ENCODE results near the gene KRTAP4-5.
"Not testable (repeated sequence)": the region's sequence is repeated elsewhere in the genome, so short reads cannot be mapped to it uniquely, and the experiment has no call there.

Gene KRTAP4-5

DNA sequence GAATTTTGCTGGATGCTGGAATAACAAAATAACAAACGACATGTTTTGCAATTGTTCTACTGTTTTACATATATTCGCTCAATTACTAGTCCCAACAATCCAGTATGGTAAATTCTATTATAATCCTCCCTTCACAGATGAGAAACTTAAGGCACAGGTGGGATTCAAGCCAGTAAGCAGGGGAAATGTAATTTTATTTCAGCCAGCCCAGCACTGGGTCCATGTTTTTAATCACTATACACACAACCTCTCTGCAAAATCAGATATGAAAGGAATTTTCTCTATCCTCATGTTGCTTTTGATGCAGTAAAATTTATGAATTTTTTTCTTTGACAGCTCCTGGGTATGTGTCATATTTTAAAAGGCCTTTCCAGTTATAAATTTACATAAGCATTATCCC is 4.4 kb downstream of the KRTAP4-5 start:
- no peak for DNase-seq (ENCODE audit: low spot score)
- TF ChIP-seq, protein P1, sequence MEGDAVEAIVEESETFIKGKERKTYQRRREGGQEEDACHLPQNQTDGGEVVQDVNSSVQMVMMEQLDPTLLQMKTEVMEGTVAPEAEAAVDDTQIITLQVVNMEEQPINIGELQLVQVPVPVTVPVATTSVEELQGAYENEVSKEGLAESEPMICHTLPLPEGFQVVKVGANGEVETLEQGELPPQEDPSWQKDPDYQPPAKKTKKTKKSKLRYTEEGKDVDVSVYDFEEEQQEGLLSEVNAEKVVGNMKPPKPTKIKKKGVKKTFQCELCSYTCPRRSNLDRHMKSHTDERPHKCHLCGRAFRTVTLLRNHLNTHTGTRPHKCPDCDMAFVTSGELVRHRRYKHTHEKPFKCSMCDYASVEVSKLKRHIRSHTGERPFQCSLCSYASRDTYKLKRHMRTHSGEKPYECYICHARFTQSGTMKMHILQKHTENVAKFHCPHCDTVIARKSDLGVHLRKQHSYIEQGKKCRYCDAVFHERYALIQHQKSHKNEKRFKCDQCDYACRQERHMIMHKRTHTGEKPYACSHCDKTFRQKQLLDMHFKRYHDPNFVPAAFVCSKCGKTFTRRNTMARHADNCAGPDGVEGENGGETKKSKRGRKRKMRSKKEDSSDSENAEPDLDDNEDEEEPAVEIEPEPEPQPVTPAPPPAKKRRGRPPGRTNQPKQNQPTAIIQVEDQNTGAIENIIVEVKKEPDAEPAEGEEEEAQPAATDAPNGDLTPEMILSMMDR (IDR thresholded peaks at IDR 0.05; ENCODE audit: extremely low read depth, missing control alignments) = no peak

DNA sequence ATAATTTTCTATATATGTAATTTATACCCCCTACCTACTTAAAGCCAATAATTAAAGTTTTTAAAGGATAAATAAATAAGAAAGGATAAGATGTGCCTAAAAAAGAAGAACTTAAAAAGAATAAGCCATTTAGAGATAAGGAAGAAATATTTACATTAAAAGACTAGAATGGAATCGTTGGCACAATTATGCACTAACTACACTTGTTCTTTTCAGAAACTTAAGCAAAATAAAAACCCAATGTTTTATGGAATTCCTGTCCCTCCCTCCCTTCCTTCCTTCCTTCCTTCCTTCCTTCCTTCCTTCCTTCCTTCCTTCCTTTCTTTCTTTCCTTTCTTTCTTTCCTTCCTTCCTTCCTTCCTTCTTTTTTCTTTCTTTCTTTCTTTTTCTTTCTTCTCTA is 4.8 kb downstream of the KRTAP4-5 start:
- DNase-seq (ENCODE audit: low spot score) = no peak
- TF ChIP-seq, protein P1 (IDR thresholded peaks at IDR 0.05; ENCODE audit: extremely low read depth, missing control alignments) = no peak

DNA sequence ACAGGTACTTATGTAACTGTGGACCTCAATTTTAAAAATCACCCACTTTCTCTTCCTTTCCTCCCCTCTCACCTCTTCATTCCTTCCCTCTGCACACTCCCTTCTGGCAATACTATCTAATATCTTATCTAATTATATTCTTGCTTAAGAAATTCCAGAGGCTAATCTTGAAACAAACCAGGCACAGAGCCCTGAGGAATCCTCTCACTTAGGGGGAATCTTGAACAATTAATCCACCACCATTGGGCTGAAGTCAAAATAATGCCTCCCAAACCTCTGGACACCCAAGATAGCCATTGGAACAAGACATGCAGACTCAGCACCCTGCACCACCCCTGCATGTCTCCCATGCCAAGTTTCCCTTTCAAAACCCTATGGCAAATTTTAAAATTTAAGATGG is 8.3 kb downstream of the KRTAP4-5 start:
- TF ChIP-seq, protein P1 (IDR thresholded peaks at IDR 0.05; ENCODE audit: extremely low read depth, missing control alignments) = no peak
- no peak for DNase-seq (ENCODE audit: low spot score)

DNA sequence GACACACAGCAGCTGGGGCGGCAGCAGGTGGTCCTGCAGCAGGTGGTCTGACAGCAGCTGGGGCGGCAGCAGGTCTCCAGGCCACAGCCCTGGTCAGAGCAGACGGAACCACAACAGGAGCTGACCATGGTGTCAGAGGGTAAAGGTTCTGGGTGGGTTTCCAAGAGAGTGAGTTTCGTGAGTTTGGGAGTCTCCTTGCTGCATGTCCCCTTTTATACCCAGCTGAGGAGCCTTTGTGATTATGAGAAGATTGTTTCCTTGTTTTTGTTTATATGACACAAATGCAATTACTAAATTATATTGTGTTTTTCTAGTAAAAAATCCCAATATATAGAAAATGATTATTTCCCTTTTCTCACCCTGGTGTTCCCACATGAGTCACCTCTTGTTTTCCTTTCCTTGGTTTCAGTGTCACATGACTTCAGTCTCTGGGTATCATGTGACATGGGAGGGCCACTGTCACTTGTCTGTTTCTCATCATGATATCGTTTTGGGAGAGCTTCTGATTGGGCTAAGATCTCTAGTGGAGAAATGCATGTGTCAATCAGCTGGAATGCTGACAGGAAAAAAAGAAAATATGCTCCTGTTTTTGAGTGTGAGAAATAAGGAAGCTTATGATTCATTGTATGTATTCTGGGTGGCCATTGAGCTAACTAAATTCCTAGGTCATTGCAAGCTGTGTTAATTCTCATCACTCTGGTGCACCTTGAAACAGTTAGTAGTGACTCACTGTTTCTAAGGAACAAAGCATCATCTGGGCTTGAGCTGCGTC is 9.1 kb downstream of the KRTAP4-5 start, which contains the start of gene KRTAP4-6:
Gene KRTAP4-6, minus strand, starts transcription at position 185 of the 772 bp plus-strand sequence. Its CDS starts 57 bp downstream, at position 128.
- TF ChIP-seq, protein P1 (IDR thresholded peaks at IDR 0.05; ENCODE audit: extremely low read depth, missing control alignments) = no peak

DNA sequence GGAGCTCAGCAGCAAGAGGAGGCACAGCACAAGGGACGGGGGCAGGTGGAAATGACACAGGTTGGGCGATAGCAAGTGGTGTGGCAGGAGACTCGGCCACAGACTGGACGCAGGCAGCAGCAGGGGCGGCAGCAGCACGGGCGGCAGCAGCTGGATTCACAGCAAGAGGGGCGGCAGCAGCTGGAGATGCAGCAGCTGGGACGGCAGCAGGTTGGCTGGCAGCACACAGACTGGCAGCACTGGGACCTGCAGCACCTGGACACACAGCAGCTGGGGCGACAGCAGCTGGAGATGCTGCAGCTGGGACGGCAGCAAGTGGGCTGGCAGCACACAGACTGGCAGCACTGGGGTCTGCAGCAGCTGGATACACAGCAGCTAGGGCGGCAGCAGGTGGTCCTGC is 9.8 kb downstream of the KRTAP4-5 start:
- DNase-seq (ENCODE audit: low spot score) = not testable (repeated sequence)

More for the DNA sequence above, 9.1 kb downstream of the KRTAP4-5 start, which contains the start of gene KRTAP4-6:
- no peak for DNase-seq (ENCODE audit: low spot score)

DNA sequence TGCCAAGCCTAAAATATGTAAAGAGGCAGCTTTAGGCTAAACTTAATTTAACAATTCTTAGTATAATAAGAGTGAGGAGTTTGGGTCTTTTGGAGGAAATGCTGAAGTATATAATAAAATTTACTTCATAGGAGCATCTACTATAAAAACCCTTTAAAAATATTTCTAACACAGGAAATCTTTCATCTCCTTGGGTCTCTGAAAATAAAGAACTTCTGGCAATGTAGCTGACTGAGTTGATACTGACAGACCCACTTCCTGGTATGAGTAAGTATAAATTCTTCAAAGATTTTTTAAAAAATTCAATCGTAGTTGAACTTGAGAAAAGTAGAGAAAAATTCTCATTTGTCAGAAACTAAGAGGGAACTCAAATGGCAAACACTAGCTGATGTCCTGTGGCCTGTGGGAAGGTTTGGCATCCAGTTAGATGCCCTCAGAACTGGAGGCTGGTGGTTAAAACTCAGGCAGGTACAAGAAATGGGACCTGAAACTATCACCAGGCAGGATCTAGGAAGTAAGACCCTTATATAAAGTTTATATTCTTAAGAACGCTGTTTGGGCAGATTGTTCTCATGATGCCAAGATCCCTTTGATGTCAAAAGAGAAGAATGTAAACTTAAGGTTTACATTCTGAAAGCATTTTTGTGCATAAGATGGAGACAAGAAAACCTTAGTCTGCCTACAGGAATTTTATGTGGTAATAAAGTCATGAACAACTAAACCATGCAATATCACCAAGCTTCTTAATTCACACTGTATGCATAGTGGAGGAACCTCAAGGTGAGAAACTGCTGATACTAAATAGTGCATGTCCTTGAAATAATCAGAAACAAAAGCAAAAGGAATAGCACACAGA is 15.5 kb downstream of the KRTAP4-5 start:
- no peak for DNase-seq (ENCODE audit: low spot score)

DNA sequence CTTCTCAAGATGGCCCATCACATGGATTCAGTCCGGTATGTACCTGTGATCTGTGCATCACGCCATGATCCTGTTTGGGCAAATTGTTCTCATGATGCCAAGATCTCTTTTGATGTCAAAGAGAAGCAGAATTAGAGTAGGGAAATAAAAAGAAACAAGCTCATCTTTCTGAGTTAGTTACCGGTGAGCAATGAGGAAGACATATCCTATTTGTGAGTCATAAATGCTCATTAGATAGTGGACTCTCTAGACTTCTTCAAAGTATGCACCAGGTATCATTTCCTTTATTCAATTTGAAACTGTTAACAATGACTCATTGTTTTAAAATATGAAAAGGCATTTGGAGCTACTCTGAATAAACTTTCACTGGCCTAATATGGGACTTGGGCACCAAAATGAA is 17.6 kb downstream of the KRTAP4-5 start:
- TF ChIP-seq, protein P1 (IDR thresholded peaks at IDR 0.05; ENCODE audit: extremely low read depth, missing control alignments) = no peak
- DNase-seq (ENCODE audit: low spot score) = peak; percentile 25

More for the DNA sequence above, 15.5 kb downstream of the KRTAP4-5 start:
- TF ChIP-seq, protein P1 (IDR thresholded peaks at IDR 0.05; ENCODE audit: extremely low read depth, missing control alignments) = no peak
